PFSK-1 (cell line): ENCODE data around the gene DNAL1.

ENCODE experiments used
- FOXP2 ChIP-seq: optimal IDR thresholded peaks from 2 replicates; pipeline ENCODE3; 2011; ENCODE audit warnings: borderline replicate concordance, control low read depth, inconsistent platforms; ENCODE audit not compliant: insufficient read depth; ENCODE audit errors: extremely low read length, extremely low read depth
- POLR2AphosphoS5 ChIP-seq: IDR thresholded peaks from 2 replicates; pipeline ENCODE4 v1.6.1; 2012; ENCODE audit warnings: low read depth, mild to moderate bottlenecking, control low read depth, low read length, moderate library complexity
- REST ChIP-seq, 2 experiments: IDR thresholded peaks; 2 replicates each; pipeline versions ENCODE4 v1.6.1 to v1.8.0; 2011 to 2012; ENCODE audit warnings: low read depth in 2 of 2, low read length in 2 of 2, control low read depth in 1 of 2, inconsistent platforms in 1 of 2, mild to moderate bottlenecking in 1 of 2, moderate library complexity in 1 of 2; ENCODE audit not compliant: insufficient read depth in 1 of 2
- SIN3A ChIP-seq: IDR thresholded peaks from 2 replicates; pipeline ENCODE4 v1.6.1; 2012; ENCODE audit warnings: mild to moderate bottlenecking, low read length, moderate library complexity, borderline replicate concordance; ENCODE audit not compliant: insufficient read depth
- TAF1 ChIP-seq: IDR thresholded peaks from 2 replicates; pipeline ENCODE4 v1.6.1; 2012; ENCODE audit warnings: low read length, control low read depth, borderline replicate concordance; ENCODE audit not compliant: insufficient read depth

Gene DNAL1

GRCh38 chr14:73723406-73723796 is 78.6 kb downstream of the DNAL1 start:
- TF ChIP-seq FOXP2 (no peak), REST (IDR thresholded peaks at IDR 0.05; ENCODE audit: insufficient read depth in 1 of 2, low read depth in 2 of 2, low read length in 2 of 2) (no peak), SIN3A (no peak), POLR2AphosphoS5 (no peak), TAF1 (no peak)

GRCh38 chr14:73723797-73724661 is 79.2 kb downstream of the DNAL1 start:
- TF ChIP-seq SIN3A (no peak), FOXP2 (no peak), POLR2AphosphoS5 (no peak), REST (IDR thresholded peaks at IDR 0.05; ENCODE audit: insufficient read depth in 1 of 2, low read depth in 2 of 2, low read length in 2 of 2) (no peak), TAF1 (no peak)

GRCh38 chr14:73724696-73725095 is 79.9 kb downstream of the DNAL1 start:
- TF ChIP-seq SIN3A (no peak), REST (IDR thresholded peaks at IDR 0.05; ENCODE audit: insufficient read depth in 1 of 2, low read depth in 2 of 2, low read length in 2 of 2) (no peak), POLR2AphosphoS5 (no peak), TAF1 (no peak), FOXP2 (no peak)

GRCh38 chr14:73725116-73726024 is 80.6 kb downstream of the DNAL1 start:
- no peak for TF ChIP-seq REST (IDR thresholded peaks at IDR 0.05; ENCODE audit: insufficient read depth in 1 of 2, low read depth in 2 of 2, low read length in 2 of 2)
- TF ChIP-seq FOXP2: no peak
- no peak for TF ChIP-seq TAF1
- TF ChIP-seq SIN3A: no peak
- TF ChIP-seq POLR2AphosphoS5: no peak
